GM21717 (cell line): Measurements from ENCODE around the gene ZNF561.
"Not testable (repeated sequence)": the region's sequence is repeated elsewhere in the genome, so short reads cannot be mapped to it uniquely, and the experiment has no call there.

Experiments used
- ATAC-seq: cut with Tn5 transposase; IDR thresholded peaks from one replicate; pipeline ENCODE4 v1.9.1; 2021; ENCODE audit warnings: mild to moderate bottlenecking, moderate library complexity; ENCODE audit not compliant: unreplicated experiment

Gene ZNF561

GRCh38 chr19:9621156-9622037 lies at the start of gene ZNF561:
Gene ZNF561, minus strand, starts transcription at chr19:9621232. Its CDS starts 1,776 bp downstream, at chr19:9619456.
- ATAC-seq: peak; percentile 78

- no peak for ATAC-seq
Observed at GRCh38 chr19:9668544-9668943, 47.5 kb upstream of the ZNF561 start.

GRCh38 chr19:9667898-9668297 lies 46.9 kb upstream of the ZNF561 start:
- no peak for ATAC-seq

GRCh38 chr19:9658769-9659168 lies 37.7 kb upstream of the ZNF561 start:
- no peak for ATAC-seq

GRCh38 chr19:9653066-9653555 lies 32.1 kb upstream of the ZNF561 start:
- ATAC-seq: not testable (repeated sequence)

- not testable (repeated sequence) for ATAC-seq
Observed at GRCh38 chr19:9651464-9651863, 30.4 kb upstream of the ZNF561 start.

- no peak for ATAC-seq
Observed at GRCh38 chr19:9650345-9650744, 29.3 kb upstream of the ZNF561 start.

- ATAC-seq: no peak
Observed at GRCh38 chr19:9645472-9645871, 24.4 kb upstream of the ZNF561 start.

GRCh38 chr19:9644472-9644871 lies 23.4 kb upstream of the ZNF561 start:
- ATAC-seq: no peak

- no peak for ATAC-seq
Observed at GRCh38 chr19:9641810-9642209, 20.8 kb upstream of the ZNF561 start.

- no peak for ATAC-seq
Observed at GRCh38 chr19:9640956-9641355, 19.9 kb upstream of the ZNF561 start.

GRCh38 chr19:9636018-9636417 lies 15.0 kb upstream of the ZNF561 start:
- ATAC-seq: no peak

GRCh38 chr19:9627856-9628255 lies 6.8 kb upstream of the ZNF561 start:
- no peak for ATAC-seq

- no peak for ATAC-seq
Observed at GRCh38 chr19:9622531-9622930, 1.5 kb upstream of the ZNF561 start.

- ATAC-seq: no peak
Observed at GRCh38 chr19:9620842-9621155, 233 bp downstream of the ZNF561 start.

- ATAC-seq: no peak
Observed at GRCh38 chr19:9615844-9616243, 5.2 kb downstream of the ZNF561 start.

- no peak for ATAC-seq
Observed at GRCh38 chr19:9610484-9611113, 10.4 kb downstream of the ZNF561 start.

- ATAC-seq: no peak
Observed at GRCh38 chr19:9608912-9609311, 12.1 kb downstream of the ZNF561 start.

GRCh38 chr19:9597027-9597426 lies 24.0 kb downstream of the ZNF561 start:
- no peak for ATAC-seq

- ATAC-seq: no peak
Observed at GRCh38 chr19:9586764-9587163, 34.3 kb downstream of the ZNF561 start.

GRCh38 chr19:9584073-9584833 lies 36.8 kb downstream of the ZNF561 start, which contains the start of gene ZNF121:
Gene ZNF121, minus strand, starts transcription at chr19:9584504. Its CDS starts 16,407 bp downstream, at chr19:9568097.
- ATAC-seq: peak; percentile 82
